MM.1S (cell line): Measurements from ENCODE around the gene DBNL.
"Not testable (repeated sequence)": the region's sequence is repeated elsewhere in the genome, so short reads cannot be mapped to it uniquely, and the experiment has no call there.

Source experiments
- CTCF ChIP-seq: fragments of 300-600 bp; sonication (generic); IDR thresholded peaks from 2 replicates; pipeline ENCODE4 v1.5.1; 2016; ENCODE audit warnings: antibody characterized with exemption, low read length, mixed read lengths
- EZH2 ChIP-seq: fragments of 300-600 bp; sonication (generic); optimal IDR thresholded peaks from 2 replicates; pipeline ENCODE3; 2017; ENCODE audit warnings: low read depth, mild to moderate bottlenecking, antibody characterized with exemption, low read length, mixed read lengths

DNA sequence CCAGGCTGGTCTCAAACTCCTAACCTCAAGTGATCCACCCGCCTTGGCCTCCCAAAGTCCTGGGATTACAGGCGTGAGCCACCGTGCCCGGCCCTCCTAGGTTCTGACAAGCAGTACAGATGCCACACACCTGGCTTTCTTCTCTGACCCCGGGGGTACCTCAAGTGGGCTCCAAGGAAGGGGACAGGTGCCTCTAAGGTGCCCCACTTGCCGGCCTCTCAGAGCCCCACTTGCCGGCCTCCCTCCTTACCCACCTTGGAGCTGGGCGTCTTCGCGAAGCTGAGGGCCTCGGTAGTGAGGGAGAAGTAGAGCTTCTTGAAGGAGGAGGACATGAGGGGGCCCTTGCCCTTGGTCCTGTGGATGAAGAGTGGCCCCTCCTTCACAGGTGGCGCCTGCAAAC lies 5.9 kb upstream of the DBNL start:
- TF ChIP-seq CTCF, EZH2: not testable (repeated sequence)
